Coronary artery (tissue), 2 donors: ENCODE measurements around the gene EPHA8.
A peak's percentile ranks its signal among the peaks of the same experiment; 100 is the strongest.

ENCODE experiments used
- DNase-seq: peaks from one replicate; pipeline ENCODE4 v3.0.0-alpha.2; 2017; ENCODE audit warnings: low spot score
- H3K27ac ChIP-seq, 2 donors: fragments of 200-600 bp; sonication (generic); one replicate each; pipeline ENCODE4 v1.5.1; 2016 to 2019
- H3K4me3 ChIP-seq: fragments of 200-600 bp; sonication (generic); 2 replicates; pipeline ENCODE4 v1.5.1; 2016; ENCODE audit warnings: mild to moderate bottlenecking, moderate library complexity
- CTCF ChIP-seq: fragments of 200-600 bp; sonication (generic); IDR thresholded peaks from one replicate; pipeline ENCODE4 v1.5.1; 2019; ENCODE audit warnings: antibody characterized with exemption

EPHA8 gene

GRCh38 chr1:22641906-22642636, 78.8 kb downstream of the EPHA8 start:
- peak; percentile 81 for DNase-seq
- TF ChIP-seq CTCF = peak; percentile 90
- Histone ChIP-seq H3K27ac (peak overlapping the region in 1 of 2 donors; percentile 1), H3K4me3 (peak overlapping the region; percentile 50)

- H3K27ac ChIP-seq = peak within 1 kb of the TSS in 1 of 2 donors; percentile 83
- TF ChIP-seq CTCF = no peak
- DNase-seq = no peak
- H3K4me3 ChIP-seq = peak within 1 kb of the TSS; percentile 61
Measured at GRCh38 chr1:22643381-22643780, 80.1 kb downstream of the EPHA8 start, which contains the start of gene C1QC. Gene C1QC (plus strand): TSS chr1:22643633. CDS start chr1:22644024, 391 bp downstream.

- peak overlapping the region in 1 of 2 donors; percentile 83 for H3K27ac ChIP-seq
- peak overlapping the region; percentile 61 for H3K4me3 ChIP-seq
Measured at GRCh38 chr1:22643928-22644327, 80.6 kb downstream of the EPHA8 start.

GRCh38 chr1:22645931-22646330, 82.6 kb downstream of the EPHA8 start:
- no peak for DNase-seq
- no peak for TF ChIP-seq CTCF
- peak overlapping the region in 1 of 2 donors; percentile 83 for H3K27ac ChIP-seq

More at GRCh38 chr1:22643928-22644327, 80.6 kb downstream of the EPHA8 start:
- no peak for TF ChIP-seq CTCF
- no peak for DNase-seq

GRCh38 chr1:22646384-22646783, 83.1 kb downstream of the EPHA8 start:
- no peak for TF ChIP-seq CTCF
- Histone ChIP-seq H3K4me3 (peak overlapping the region; percentile 61), H3K27ac (peak overlapping the region in 1 of 2 donors; percentile 83)
- DNase-seq = no peak

More at GRCh38 chr1:22645931-22646330, 82.6 kb downstream of the EPHA8 start:
- peak overlapping the region; percentile 61 for H3K4me3 ChIP-seq

GRCh38 chr1:22650089-22650693, 86.9 kb downstream of the EPHA8 start:
- DNase-seq = no peak
- TF ChIP-seq CTCF = no peak
- H3K27ac ChIP-seq = no peak overlapping the region
- no peak overlapping the region for H3K4me3 ChIP-seq
